Osteoblast (primary cell): Measurements from ENCODE around the gene ZBED5. TPM values are rescaled to one million over a fixed set of nuclear protein-coding genes. Genes with fewer than 3 reads are reported as not detected.

Experiments used
- DNase-seq: peaks from one replicate; pipeline ENCODE4 v3.0.0; 2011; ENCODE audit warnings: low spot score, mixed read lengths; ENCODE audit not compliant: insufficient read length; ENCODE audit errors: missing footprints
- H2AFZ ChIP-seq: 2 replicates; pipeline ENCODE4 v1.6.0; 2011; ENCODE audit warnings: mild to moderate bottlenecking, low read length
- H3K27ac ChIP-seq: 2 replicates; pipeline ENCODE4 v1.5.1; 2011; ENCODE audit warnings: mild to moderate bottlenecking, low read depth, low read length, moderate library complexity
- H3K27me3 ChIP-seq: 2 replicates; pipeline ENCODE4 v1.6.0; 2012; ENCODE audit warnings: mild to moderate bottlenecking, control low read depth, inconsistent platforms, low read length, moderate library complexity; ENCODE audit not compliant: insufficient read depth
- H3K36me3 ChIP-seq: 2 replicates; pipeline ENCODE4 v1.5.1; 2011; ENCODE audit warnings: mild to moderate bottlenecking, low read length, control low read depth, moderate library complexity; ENCODE audit not compliant: insufficient read depth
- H3K4me1 ChIP-seq: 2 replicates; pipeline ENCODE4 v1.5.1; 2011; ENCODE audit warnings: mild to moderate bottlenecking, low read length, control low read depth, moderate library complexity; ENCODE audit not compliant: insufficient read depth
- H3K4me2 ChIP-seq: 2 replicates; pipeline ENCODE4 v1.6.0; 2011; ENCODE audit warnings: mild to moderate bottlenecking, low read length; ENCODE audit not compliant: insufficient read depth
- H3K4me3 ChIP-seq: fragments of 200-600 bp; sonication (generic); 3 replicates; pipeline ENCODE4 v1.5.1; 2012; ENCODE audit warnings: mild to moderate bottlenecking, low read length, inconsistent platforms; ENCODE audit not compliant: insufficient read depth
- H3K79me2 ChIP-seq: 2 replicates; pipeline ENCODE4 v1.6.0; 2012; ENCODE audit warnings: mild to moderate bottlenecking, low read length, control low read depth, inconsistent platforms; ENCODE audit not compliant: insufficient read depth
- H3K9me3 ChIP-seq: 2 replicates; pipeline ENCODE4 v1.5.1; 2011; ENCODE audit warnings: low read depth, low read length, control low read depth
- H4K20me1 ChIP-seq: 2 replicates; pipeline ENCODE4 v1.6.0; 2012; ENCODE audit warnings: mild to moderate bottlenecking, low read length, control low read depth; ENCODE audit not compliant: insufficient read depth
- total RNA-seq: library from RNA; depleted of rRNA; stranded (reverse); fragments of >200 nt; gene quantifications from 2 replicates; pipeline ENCODE4 v1.2.3, GENCODE V29; 2012
- TF ChIP-seq, protein P1 (sequence below): IDR thresholded peaks from 2 replicates; pipeline ENCODE4 v1.5.1; 2011; ENCODE audit warnings: mild to moderate bottlenecking, low read depth, low read length, moderate library complexity; ENCODE audit errors: extremely low read depth

The ZBED5 gene
- total RNA-seq, 1 donor = 29.7 TPM

DNA sequence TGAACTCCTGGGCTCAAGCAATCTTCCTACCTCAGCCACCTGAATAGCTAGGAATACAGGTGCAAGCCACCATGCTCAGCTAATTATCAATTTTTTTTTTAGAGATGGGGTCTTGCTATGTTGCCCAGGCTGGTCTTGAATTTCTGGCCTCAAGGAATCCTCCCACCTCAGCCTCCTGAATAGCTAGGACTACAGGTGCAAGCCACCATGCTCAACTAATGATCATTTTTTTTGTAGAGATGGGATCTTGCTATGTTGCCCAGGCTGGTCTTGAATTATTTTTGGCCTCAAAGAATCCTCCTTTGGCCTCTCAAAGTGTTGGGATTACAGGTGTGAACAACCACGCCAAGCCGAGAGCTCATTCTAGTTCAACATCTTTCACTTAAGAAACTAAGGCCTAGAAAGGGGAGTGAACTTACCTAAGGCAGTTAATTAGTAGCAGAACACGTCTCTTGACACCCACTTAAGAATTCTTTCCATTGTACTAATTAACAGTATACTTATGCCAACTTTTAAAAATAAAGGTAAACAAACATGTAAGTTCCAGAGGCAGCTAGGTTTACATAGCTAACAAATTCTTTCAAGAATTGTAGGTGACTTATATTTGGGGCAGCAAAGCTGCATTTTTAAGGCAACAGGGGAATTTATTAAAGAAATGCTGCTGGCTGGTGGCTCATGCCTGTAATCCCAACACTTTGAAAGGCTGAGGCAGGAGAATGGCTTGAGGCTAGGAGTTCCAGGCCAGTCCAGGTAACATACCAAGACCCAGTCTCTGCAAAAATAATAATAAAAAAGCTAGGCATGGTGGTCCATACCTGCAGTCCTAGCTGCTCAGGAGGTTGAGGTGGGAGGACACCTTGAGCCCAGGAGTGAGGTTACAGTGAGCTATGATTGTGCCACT lies 9.6 kb downstream of the ZBED5 start:
- DNase-seq = no peak
- Histone ChIP-seq H3K79me2 (peaks cover 12% of the 10 kb centered on the region), H3K4me1 (peaks cover 6% of the 10 kb centered on the region), H3K9me3 (no peaks in the 10 kb centered on the region), H4K20me1 (no peaks in the 10 kb centered on the region), H3K36me3 (peaks cover 20% of the 10 kb centered on the region), H3K4me2 (no peak overlapping the region), H3K4me3 (no peak overlapping the region), H3K27me3 (no peaks in the 10 kb centered on the region), H2AFZ (no peak overlapping the region), H3K27ac (no peak overlapping the region)
- TF ChIP-seq, protein P1, sequence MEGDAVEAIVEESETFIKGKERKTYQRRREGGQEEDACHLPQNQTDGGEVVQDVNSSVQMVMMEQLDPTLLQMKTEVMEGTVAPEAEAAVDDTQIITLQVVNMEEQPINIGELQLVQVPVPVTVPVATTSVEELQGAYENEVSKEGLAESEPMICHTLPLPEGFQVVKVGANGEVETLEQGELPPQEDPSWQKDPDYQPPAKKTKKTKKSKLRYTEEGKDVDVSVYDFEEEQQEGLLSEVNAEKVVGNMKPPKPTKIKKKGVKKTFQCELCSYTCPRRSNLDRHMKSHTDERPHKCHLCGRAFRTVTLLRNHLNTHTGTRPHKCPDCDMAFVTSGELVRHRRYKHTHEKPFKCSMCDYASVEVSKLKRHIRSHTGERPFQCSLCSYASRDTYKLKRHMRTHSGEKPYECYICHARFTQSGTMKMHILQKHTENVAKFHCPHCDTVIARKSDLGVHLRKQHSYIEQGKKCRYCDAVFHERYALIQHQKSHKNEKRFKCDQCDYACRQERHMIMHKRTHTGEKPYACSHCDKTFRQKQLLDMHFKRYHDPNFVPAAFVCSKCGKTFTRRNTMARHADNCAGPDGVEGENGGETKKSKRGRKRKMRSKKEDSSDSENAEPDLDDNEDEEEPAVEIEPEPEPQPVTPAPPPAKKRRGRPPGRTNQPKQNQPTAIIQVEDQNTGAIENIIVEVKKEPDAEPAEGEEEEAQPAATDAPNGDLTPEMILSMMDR = no peak

DNA sequence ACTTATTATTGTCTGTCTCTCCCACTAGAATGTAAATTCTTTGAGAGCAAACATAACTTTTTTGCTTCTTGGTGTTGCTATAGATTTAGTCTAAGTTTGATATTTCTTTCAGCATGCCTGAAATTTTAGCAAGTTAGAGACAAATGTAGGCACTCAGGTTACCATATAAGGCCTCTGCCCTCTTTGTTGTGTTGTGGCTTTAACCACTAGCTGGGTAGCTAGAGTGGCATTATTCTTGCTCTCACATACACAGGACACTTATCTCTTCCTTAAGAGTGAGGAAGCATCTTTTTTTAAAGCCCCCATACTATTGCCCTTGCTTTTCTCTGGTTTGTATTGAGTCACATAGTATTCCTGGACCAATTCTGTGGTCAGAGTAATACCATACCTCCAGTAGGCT lies 11.2 kb downstream of the ZBED5 start:
- Histone ChIP-seq H2AFZ (no peak overlapping the region), H3K36me3 (peaks cover 6% of the 10 kb centered on the region), H3K4me2 (no peak overlapping the region), H3K9me3 (no peaks in the 10 kb centered on the region), H3K4me1 (peaks cover 6% of the 10 kb centered on the region), H3K4me3 (no peak overlapping the region), H4K20me1 (no peaks in the 10 kb centered on the region), H3K79me2 (no peaks in the 10 kb centered on the region), H3K27me3 (no peaks in the 10 kb centered on the region), H3K27ac (no peak overlapping the region)
- TF ChIP-seq, protein P1 = no peak
- DNase-seq = no peak

DNA sequence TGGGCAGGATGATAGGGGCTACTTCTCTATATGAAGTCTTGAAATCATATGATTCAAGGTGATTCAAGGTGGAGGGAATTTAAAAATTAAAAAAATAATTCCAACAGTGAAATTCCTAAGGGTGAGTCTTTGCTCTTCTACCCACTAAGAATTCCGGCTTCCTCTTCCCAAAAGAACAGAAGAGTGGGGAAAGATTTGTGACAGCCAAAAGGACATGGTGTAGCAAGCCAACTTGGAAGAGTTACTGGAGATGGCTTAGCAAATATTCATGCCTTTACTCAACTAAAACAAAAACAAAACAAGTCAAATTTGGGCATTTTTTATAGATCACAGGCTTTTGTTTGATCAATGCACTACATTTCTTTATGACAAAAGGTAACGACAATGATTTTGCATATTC lies 12.3 kb downstream of the ZBED5 start:
- no peak overlapping the region for H3K27ac ChIP-seq
- H3K79me2 ChIP-seq = no peaks in the 10 kb centered on the region
- no peaks in the 10 kb centered on the region for H3K36me3 ChIP-seq
- no peaks in the 10 kb centered on the region for H3K27me3 ChIP-seq
- no peak overlapping the region for H3K4me2 ChIP-seq
- no peak overlapping the region for H3K4me3 ChIP-seq
- no peaks in the 10 kb centered on the region for H4K20me1 ChIP-seq
- H2AFZ ChIP-seq = no peak overlapping the region
- peaks cover 6% of the 10 kb centered on the region for H3K4me1 ChIP-seq
- no peaks in the 10 kb centered on the region for H3K9me3 ChIP-seq
- TF ChIP-seq, protein P1 = no peak
- no peak for DNase-seq

DNA sequence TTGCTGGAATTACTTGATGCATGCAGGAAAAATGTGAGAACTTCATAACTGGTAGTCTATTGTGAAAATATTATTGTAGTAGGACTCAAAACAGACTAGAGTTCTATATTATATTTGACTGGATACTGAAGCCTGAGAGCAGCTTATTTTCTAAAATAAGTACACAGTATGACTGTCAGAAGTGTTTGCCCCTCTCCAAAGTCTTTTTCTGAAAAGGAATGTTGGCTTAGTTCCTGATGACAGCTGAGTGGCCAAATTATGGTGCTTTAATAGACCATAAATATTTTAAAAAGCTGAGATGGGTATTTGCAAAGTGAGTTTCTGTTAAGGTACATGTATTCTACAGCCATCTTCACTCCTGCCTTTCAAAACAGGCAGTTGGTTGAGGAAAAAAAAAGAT lies 13.1 kb downstream of the ZBED5 start:
- Histone ChIP-seq H3K4me2 (no peak overlapping the region), H3K79me2 (no peaks in the 10 kb centered on the region), H3K27me3 (no peaks in the 10 kb centered on the region), H3K9me3 (no peaks in the 10 kb centered on the region), H3K4me3 (no peak overlapping the region), H3K27ac (no peak overlapping the region), H3K36me3 (no peaks in the 10 kb centered on the region), H3K4me1 (peaks cover 6% of the 10 kb centered on the region), H2AFZ (no peak overlapping the region), H4K20me1 (no peaks in the 10 kb centered on the region)
- TF ChIP-seq, protein P1 = no peak
- DNase-seq = peak; percentile 4
